GM12878 (cell line): Measurements from ENCODE around the gene PPT2. TPM values are rescaled to one million over a fixed set of nuclear protein-coding genes. Genes with fewer than 3 reads are reported as not detected.

Experiments used
- ATAC-seq: fragments of 200-7000 bp; cut with Tn5 transposase; 3 replicates; pipeline ENCODE4 v1.9.1; 2020; ENCODE audit warnings: mild to moderate bottlenecking, moderate library complexity
- BruUV-seq: library from RNA; stranded (reverse); fragments of 400-500 nt; replicated peaks from 2 replicates; lab custom pipeline; 2021; lab: Mats Ljungman, UMichigan
- CTCF ChIA-PET: fragments of 300-600 bp; sonication (Branson Sonifier 250); formaldehyde crosslinking; extraction: SDS; loops from one replicate; lab custom pipeline; 2021; ENCODE audit warnings: inconsistent platforms; lab: Yijun Ruan, JAX
- POLR2A ChIA-PET: fragments of 350-600 bp; formaldehyde crosslinking; extraction: SDS; loops from one replicate; lab custom pipeline; 2021; ENCODE audit warnings: inconsistent platforms; lab: Charles Lee
- RAD21 ChIA-PET: fragments of 300-600 bp; sonication (Branson Sonifier 250); formaldehyde crosslinking; loops from one replicate; lab custom pipeline; 2023; ENCODE audit warnings: antibody characterized with exemption; ENCODE audit not compliant: unreplicated experiment; lab: Charles Lee
- SMC1A ChIA-PET: fragments of 300-600 bp; sonication (Branson Sonifier 250); formaldehyde crosslinking; loops from one replicate; lab custom pipeline; 2023; ENCODE audit not compliant: unreplicated experiment, uncharacterized antibody; lab: Charles Lee
- DNase-seq: peaks from one replicate; pipeline ENCODE4 v3.0.0-alpha.2; 2011; ENCODE audit warnings: low read depth, low spot score
- FAIRE-seq: peaks from 3 replicates; lab custom pipeline; 2011; peaks lifted over from hg19 to GRCh38; lab: Jason Lieb, UNC
- H2AFZ ChIP-seq: 2 replicates; pipeline ENCODE4 v1.6.0; 2011; ENCODE audit warnings: low read depth, low read length, control low read depth; ENCODE audit not compliant: control insufficient read depth
- H3K27ac ChIP-seq: 2 replicates; pipeline ENCODE4 v1.5.1; 2011; ENCODE audit warnings: control low read depth; ENCODE audit not compliant: control insufficient read depth, insufficient read depth
- H3K27me3 ChIP-seq, 2 experiments: replicated peaks in 1 of 2; 2 replicates each; pipeline versions ENCODE4 v1.6.0 to v1.6.1; 2011; ENCODE audit warnings: low read length in 1 of 2; ENCODE audit not compliant: control insufficient read depth in 2 of 2, insufficient read depth in 2 of 2
- H3K36me3 ChIP-seq, 2 experiments: 2 replicates each; pipeline ENCODE4 v1.5.1; 2011; ENCODE audit warnings: low read length in 1 of 2; ENCODE audit not compliant: control insufficient read depth in 2 of 2, insufficient read depth in 2 of 2
- H3K4me1 ChIP-seq: 2 replicates; pipeline ENCODE4 v1.6.1; 2011; ENCODE audit warnings: mild to moderate bottlenecking, low read length, moderate library complexity, mixed read lengths; ENCODE audit not compliant: control insufficient read depth, insufficient read depth
- H3K4me2 ChIP-seq: 2 replicates; pipeline ENCODE4 v1.6.0; 2011; ENCODE audit warnings: control low read depth; ENCODE audit not compliant: control insufficient read depth, insufficient read depth
- H3K4me3 ChIP-seq: fragments of 200-600 bp; sonication (generic); 2 replicates; pipeline ENCODE4 v1.5.1; 2016
- H3K79me2 ChIP-seq: 2 replicates; pipeline ENCODE4 v1.6.0; 2011; ENCODE audit warnings: low read length; ENCODE audit not compliant: control insufficient read depth, insufficient read depth
- H3K9ac ChIP-seq: 2 replicates; pipeline ENCODE4 v1.8.0; 2011; ENCODE audit warnings: low read length, control low read depth, mixed read lengths; ENCODE audit not compliant: control insufficient read depth, insufficient read depth
- H3K9me3 ChIP-seq: replicated peaks from 3 replicates; pipeline ENCODE4 v1.5.1; 2011; ENCODE audit warnings: mild to moderate bottlenecking, low read length; ENCODE audit not compliant: control insufficient read depth, insufficient read depth
- H4K20me1 ChIP-seq: 2 replicates; pipeline ENCODE4 v1.6.0; 2011; ENCODE audit not compliant: control insufficient read depth, insufficient read depth
- BCL11A ChIP-seq: IDR thresholded peaks from 2 replicates; pipeline ENCODE4 v1.6.1; 2011; ENCODE audit warnings: low read depth, low read length
- JUND ChIP-seq: IDR thresholded peaks from 2 replicates; pipeline ENCODE4 v1.6.1; 2012; ENCODE audit warnings: low read depth, mild to moderate bottlenecking, low read length, improper control_type of control experiment, moderate library complexity
- MTA3 ChIP-seq: IDR thresholded peaks from 2 replicates; pipeline ENCODE4 v1.6.1; 2012; ENCODE audit warnings: low read length, inconsistent platforms, borderline replicate concordance
- NFYB ChIP-seq: IDR thresholded peaks from 2 replicates; pipeline ENCODE4 v1.6.1; 2011; ENCODE audit warnings: low read depth, mild to moderate bottlenecking, low read length, improper control_type of control experiment, moderate library complexity; ENCODE audit not compliant: insufficient read depth
- YY1 ChIP-seq: IDR thresholded peaks from 2 replicates; pipeline ENCODE4 v1.6.1; 2011; ENCODE audit warnings: low read depth, mild to moderate bottlenecking, low read length
- ZNF217 ChIP-seq: fragments of 450-650 bp; IDR thresholded peaks from 2 replicates; pipeline ENCODE4 v1.6.1; 2017; ENCODE audit warnings: antibody characterized with exemption, mild to moderate bottlenecking
- WGBS: methylation state at CpG from one replicate; pipeline ENCODE4 v1.1.6; 2016; ENCODE audit warnings: low lambda C conversion rate; ENCODE audit not compliant: insufficient replicate concordance, insufficient coverage; ENCODE audit errors: missing lambda C conversion rate; 5-methylcytosine and 5-hydroxymethylcytosine counted together
- in situ Hi-C: fragments of 300-500 bp; cut with MboI; formaldehyde crosslinking; loops from 9 replicates; pipeline ENCODE4 v1.14.3; 2018; ENCODE audit warnings: mixed read lengths
- intact Hi-C: fragments of 100-400 bp; cut with micrococcal nuclease; formaldehyde crosslinking; loops from one replicate; pipeline ENCODE4 v1.14.2; 2022; ENCODE audit not compliant: unreplicated experiment
- polyA plus RNA-seq, 11 experiments: library from polyadenylated mRNA; depleted of rRNA in 4 of 11; unstranded in 6 of 11; stranded (reverse) in 5 of 11; fragments of >200 nt; fragmentation: Nextera tagmentation in 4 of 11; fragmentation: Illumina TruSeq in 1 of 11; extraction: Ambion mirVana in 4 of 11; extraction: Trizol in 1 of 11; gene quantifications; 1 replicate in 1 of 11; 2 replicates in 10 of 11; pipeline versions ENCODE4 v1.2.1 to v1.2.3, GENCODE V29; 2011 to 2016; ENCODE audit warnings: inconsistent platforms in 2 of 11, missing spikeins in 2 of 11, low read depth in 1 of 11
- total RNA-seq, 4 experiments: library from RNA; depleted of rRNA in 3 of 4; stranded (reverse); fragments of >200 nt in 3 of 4; fragmentation: Illumina TruSeq in 1 of 4; extraction: Trizol in 1 of 4; gene quantifications; 2 replicates each; pipeline versions ENCODE4 v1.2.1 to v1.2.3, GENCODE V29; 2013 to 2021
- TF ChIP-seq, protein P1 (sequence below): IDR thresholded peaks from 2 replicates; pipeline ENCODE4 v1.6.1; 2011; ENCODE audit warnings: low read depth, mild to moderate bottlenecking, low read length, moderate library complexity, borderline replicate concordance; ENCODE audit errors: extremely low read depth

Gene PPT2
- total and polyA plus RNA-seq, 10 of the 15 experiments (the other 5 are each of a cell fraction or from before 2014, with no cell fraction given), result 1.3 to 25.5 (median 5.5) TPM

DNA sequence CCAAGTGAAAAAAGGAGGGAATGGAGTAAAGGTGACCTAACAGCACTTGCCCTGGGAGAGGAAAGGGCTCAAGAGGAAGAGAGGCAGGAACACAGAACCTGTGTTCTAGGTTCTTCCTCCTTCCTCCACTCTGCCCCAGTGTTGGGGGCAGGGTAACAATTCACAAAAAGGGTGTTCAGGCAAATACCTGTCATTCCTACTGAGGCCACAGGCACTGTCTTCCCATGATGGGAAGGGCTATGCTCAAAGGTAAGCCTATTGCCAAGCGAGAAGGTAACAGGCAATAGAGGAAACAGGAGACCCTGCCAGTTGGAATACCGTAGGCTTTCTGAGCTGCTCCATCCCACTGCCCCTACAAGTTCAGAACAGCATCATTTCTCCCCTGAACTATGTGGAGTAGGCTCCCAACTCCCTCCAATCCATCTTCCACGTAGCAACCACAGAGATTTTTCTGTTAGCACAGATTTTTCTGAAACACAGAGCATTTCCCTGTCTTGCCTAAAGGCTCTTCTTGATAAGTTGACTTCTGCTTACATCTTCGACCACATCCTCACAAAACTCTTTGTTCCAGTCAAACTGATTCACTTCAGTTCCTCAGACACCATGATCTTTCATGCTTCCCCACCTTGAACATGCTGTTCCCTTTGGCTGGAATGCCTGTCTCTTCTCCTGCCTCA lies 19.2 kb downstream of the PPT2 start:
- DNase-seq, result no peak
- Histone ChIP-seq H4K20me1 (no peaks in the 10 kb centered on the region), H3K9ac (no peak overlapping the region), H3K27me3 (no peaks in the 10 kb centered on the region), H3K4me1 (peaks cover 10% of the 10 kb centered on the region), H3K9me3 (no peaks in the 10 kb centered on the region), H3K79me2 (peaks cover 12% of the 10 kb centered on the region), H3K4me3 (no peak overlapping the region), H3K27ac (no peak overlapping the region), H3K36me3 (0 out of 4 replicates have a peak, but pooled peaks cover 0 to 3% of the 10 kb centered on the region in 2 experiments), H2AFZ (no peak overlapping the region), H3K4me2 (no peak overlapping the region)
- ChIA-PET POLR2A (interaction anchor here (1.5 kb wide), 1 partner anchor 45 kb away, joined by 6 read pairs; the partner anchor contains the start of gene ATF6B), CTCF (no interaction called here), SMC1A (no interaction called here), RAD21 (no interaction called here)
- intact Hi-C loops (no loop called here), in situ Hi-C loops (no loop called here)
- 52% methylated on average over 4 of the region's 4 CpGs for WGBS
- no TSS peak for BruUV-seq
- TF ChIP-seq MTA3, result no peak
- TF ChIP-seq NFYB, result no peak
- TF ChIP-seq YY1, result no peak
- no peak for TF ChIP-seq JUND
- TF ChIP-seq, protein P1, sequence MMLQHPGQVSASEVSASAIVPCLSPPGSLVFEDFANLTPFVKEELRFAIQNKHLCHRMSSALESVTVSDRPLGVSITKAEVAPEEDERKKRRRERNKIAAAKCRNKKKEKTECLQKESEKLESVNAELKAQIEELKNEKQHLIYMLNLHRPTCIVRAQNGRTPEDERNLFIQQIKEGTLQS, result no peak
- no peak for TF ChIP-seq BCL11A
- TF ChIP-seq ZNF217, result no peak
- no peak for FAIRE-seq
- no peak for ATAC-seq
